Thyroid gland (tissue), 4 donors: ENCODE measurements around the gene SHISA7.

ENCODE experiments used
- POLR2A ChIP-seq, 2 donors: fragments of 450-650 bp; IDR thresholded peaks; one replicate each; pipeline ENCODE4 v1.6.1; 2017; ENCODE audit warnings: antibody characterized with exemption in 2 of 2, mild to moderate bottlenecking in 2 of 2, moderate library complexity in 1 of 2
- TF ChIP-seq, protein P1 (sequence below), 6 experiments: fragments of 200-600 bp in 3 of 6; fragments of 450-650 bp in 3 of 6; sonication (generic) in 3 of 6; IDR thresholded peaks; one replicate each; pipeline ENCODE4 v1.5.1; 2016 to 2019; ENCODE audit warnings: antibody characterized with exemption in 6 of 6, mild to moderate bottlenecking in 2 of 6, inconsistent platforms in 1 of 6, moderate library complexity in 1 of 6

DNA sequence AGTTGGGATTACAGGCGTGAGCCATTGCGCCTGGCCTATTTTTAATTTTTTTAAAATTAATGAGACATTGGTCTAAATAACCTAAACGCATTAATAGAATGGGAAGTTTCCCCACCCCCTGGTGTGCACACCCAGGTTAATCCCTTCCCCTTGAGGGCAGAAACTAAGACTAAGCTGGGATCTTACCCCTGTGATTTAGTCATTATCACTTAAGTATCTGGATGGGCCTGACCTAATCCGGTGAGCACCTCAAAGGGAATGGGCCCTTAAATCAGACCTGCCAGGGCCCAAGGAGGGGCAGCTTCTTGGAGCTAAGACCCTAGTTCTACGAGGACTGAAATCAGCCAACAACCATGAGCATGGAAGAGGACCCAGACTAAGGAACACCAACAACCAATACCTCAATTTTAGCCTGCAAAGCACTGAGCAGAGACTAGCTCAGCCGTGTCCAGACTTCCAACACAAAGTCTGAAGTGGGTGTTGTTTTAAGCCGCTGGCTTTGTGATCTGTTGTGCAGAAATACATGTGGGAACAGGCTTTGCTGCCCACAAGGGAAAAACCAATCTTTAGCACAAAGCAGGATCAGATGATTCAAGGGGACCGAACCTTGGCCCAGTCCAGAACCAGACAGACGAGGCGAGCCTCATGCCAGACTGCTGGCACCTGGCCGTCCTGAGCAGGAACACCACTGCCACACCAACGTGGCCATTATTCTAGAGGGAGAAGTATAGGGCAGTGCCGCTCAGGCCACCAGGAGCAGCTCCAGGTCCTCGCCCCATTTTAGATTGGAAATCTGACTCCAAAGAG is 42.6 kb downstream of the SHISA7 start:
- TF ChIP-seq, protein P1, sequence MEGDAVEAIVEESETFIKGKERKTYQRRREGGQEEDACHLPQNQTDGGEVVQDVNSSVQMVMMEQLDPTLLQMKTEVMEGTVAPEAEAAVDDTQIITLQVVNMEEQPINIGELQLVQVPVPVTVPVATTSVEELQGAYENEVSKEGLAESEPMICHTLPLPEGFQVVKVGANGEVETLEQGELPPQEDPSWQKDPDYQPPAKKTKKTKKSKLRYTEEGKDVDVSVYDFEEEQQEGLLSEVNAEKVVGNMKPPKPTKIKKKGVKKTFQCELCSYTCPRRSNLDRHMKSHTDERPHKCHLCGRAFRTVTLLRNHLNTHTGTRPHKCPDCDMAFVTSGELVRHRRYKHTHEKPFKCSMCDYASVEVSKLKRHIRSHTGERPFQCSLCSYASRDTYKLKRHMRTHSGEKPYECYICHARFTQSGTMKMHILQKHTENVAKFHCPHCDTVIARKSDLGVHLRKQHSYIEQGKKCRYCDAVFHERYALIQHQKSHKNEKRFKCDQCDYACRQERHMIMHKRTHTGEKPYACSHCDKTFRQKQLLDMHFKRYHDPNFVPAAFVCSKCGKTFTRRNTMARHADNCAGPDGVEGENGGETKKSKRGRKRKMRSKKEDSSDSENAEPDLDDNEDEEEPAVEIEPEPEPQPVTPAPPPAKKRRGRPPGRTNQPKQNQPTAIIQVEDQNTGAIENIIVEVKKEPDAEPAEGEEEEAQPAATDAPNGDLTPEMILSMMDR (IDR thresholded peaks at IDR 0.05), result no peak
- TF ChIP-seq POLR2A (IDR thresholded peaks at IDR 0.05), result no peak
